GM19351 (cell line): ENCODE results near the gene VGF.
"Not testable (repeated sequence)": the region's sequence is repeated elsewhere in the genome, so short reads cannot be mapped to it uniquely, and the experiment has no call there.

Source experiments
- ATAC-seq: cut with Tn5 transposase; IDR thresholded peaks from one replicate; pipeline ENCODE4 v1.9.1; 2021; ENCODE audit warnings: mild to moderate bottlenecking, moderate library complexity; ENCODE audit not compliant: unreplicated experiment

The VGF gene

GRCh38 chr7:101121631-101121990, 43.8 kb downstream of the VGF start:
- not testable (repeated sequence) for ATAC-seq

GRCh38 chr7:101120315-101120714, 45.1 kb downstream of the VGF start:
- no peak for ATAC-seq

- no peak for ATAC-seq
Observed at GRCh38 chr7:101119876-101120275, 45.5 kb downstream of the VGF start.

GRCh38 chr7:101118856-101119255, 46.5 kb downstream of the VGF start:
- no peak for ATAC-seq

GRCh38 chr7:101116898-101117297, 48.5 kb downstream of the VGF start:
- no peak for ATAC-seq

- ATAC-seq = no peak
Observed at GRCh38 chr7:101115215-101115614, 50.2 kb downstream of the VGF start.

- no peak for ATAC-seq
Observed at GRCh38 chr7:101114492-101114891, 50.9 kb downstream of the VGF start.

GRCh38 chr7:101113836-101114235, 51.5 kb downstream of the VGF start:
- no peak for ATAC-seq

GRCh38 chr7:101113140-101113539, 52.2 kb downstream of the VGF start:
- not testable (repeated sequence) for ATAC-seq
